PC-9 (cell line): ENCODE data around the gene PARN.

Experiments
- EZH2 ChIP-seq: fragments of 200-600 bp; sonication (generic); IDR thresholded peaks from 2 replicates; pipeline ENCODE4 v1.8.0; 2017; ENCODE audit warnings: antibody characterized with exemption, low read depth
- TF ChIP-seq, protein P1 (sequence below): fragments of 200-600 bp; sonication (generic); conservative IDR thresholded peaks from 2 replicates; pipeline ENCODE4 v1.6.1; 2017; ENCODE audit warnings: mixed run types, antibody characterized with exemption, mild to moderate bottlenecking, moderate library complexity

DNA sequence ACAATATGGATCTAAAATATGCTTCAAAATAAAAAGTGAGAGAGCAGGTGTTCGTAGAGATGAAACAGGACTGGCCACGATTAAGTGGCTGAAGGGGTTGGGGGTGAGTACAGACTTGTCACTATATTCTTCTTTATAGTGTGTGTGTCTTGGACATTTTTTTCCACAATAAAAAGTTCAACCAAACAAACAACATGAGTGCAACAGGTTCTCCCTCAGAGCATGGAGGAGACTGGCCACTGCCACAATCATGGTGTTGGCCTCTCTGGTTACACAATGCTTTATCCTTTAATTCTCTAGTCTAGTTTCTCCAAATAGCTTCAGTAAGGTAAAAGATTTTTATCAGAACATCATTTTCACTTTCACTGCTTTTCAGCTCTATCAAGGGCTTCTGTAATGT lies 109.3 kb downstream of the PARN start:
- TF ChIP-seq, protein P1, sequence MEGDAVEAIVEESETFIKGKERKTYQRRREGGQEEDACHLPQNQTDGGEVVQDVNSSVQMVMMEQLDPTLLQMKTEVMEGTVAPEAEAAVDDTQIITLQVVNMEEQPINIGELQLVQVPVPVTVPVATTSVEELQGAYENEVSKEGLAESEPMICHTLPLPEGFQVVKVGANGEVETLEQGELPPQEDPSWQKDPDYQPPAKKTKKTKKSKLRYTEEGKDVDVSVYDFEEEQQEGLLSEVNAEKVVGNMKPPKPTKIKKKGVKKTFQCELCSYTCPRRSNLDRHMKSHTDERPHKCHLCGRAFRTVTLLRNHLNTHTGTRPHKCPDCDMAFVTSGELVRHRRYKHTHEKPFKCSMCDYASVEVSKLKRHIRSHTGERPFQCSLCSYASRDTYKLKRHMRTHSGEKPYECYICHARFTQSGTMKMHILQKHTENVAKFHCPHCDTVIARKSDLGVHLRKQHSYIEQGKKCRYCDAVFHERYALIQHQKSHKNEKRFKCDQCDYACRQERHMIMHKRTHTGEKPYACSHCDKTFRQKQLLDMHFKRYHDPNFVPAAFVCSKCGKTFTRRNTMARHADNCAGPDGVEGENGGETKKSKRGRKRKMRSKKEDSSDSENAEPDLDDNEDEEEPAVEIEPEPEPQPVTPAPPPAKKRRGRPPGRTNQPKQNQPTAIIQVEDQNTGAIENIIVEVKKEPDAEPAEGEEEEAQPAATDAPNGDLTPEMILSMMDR, result no peak
- TF ChIP-seq EZH2, result no peak
